Testis (tissue), 2 donors: Measurements from ENCODE around the gene PLP1.

ENCODE experiments used
- POLR2A ChIP-seq: fragments of 450-650 bp; IDR thresholded peaks from one replicate; pipeline ENCODE4 v1.6.1; 2017; ENCODE audit warnings: antibody characterized with exemption, mild to moderate bottlenecking, moderate library complexity
- TF ChIP-seq, protein P1 (sequence below), 3 experiments: fragments of 450-650 bp in 2 of 3; fragments of 200-600 bp in 1 of 3; sonication (generic) in 1 of 3; IDR thresholded peaks; one replicate each; pipeline ENCODE4 v1.5.1; 2016 to 2019; ENCODE audit warnings: antibody characterized with exemption in 3 of 3, mild to moderate bottlenecking in 2 of 3, moderate library complexity in 1 of 3

DNA sequence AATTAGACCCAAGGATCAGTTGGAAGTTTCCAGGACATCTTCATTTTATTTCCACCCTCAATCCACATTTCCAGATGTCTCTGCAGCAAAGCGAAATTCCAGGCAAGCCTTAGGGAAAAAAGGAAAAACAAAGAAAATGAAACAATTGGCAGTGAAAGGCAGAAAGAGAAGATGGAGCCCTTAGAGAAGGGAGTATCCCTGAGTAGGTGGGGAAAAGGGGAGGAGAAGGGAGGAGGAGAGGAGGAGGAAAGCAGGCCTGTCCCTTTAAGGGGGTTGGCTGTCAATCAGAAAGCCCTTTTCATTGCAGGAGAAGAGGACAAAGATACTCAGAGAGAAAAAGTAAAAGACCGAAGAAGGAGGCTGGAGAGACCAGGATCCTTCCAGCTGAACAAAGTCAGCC lies at the start of gene PLP1:
- TF ChIP-seq, protein P1, sequence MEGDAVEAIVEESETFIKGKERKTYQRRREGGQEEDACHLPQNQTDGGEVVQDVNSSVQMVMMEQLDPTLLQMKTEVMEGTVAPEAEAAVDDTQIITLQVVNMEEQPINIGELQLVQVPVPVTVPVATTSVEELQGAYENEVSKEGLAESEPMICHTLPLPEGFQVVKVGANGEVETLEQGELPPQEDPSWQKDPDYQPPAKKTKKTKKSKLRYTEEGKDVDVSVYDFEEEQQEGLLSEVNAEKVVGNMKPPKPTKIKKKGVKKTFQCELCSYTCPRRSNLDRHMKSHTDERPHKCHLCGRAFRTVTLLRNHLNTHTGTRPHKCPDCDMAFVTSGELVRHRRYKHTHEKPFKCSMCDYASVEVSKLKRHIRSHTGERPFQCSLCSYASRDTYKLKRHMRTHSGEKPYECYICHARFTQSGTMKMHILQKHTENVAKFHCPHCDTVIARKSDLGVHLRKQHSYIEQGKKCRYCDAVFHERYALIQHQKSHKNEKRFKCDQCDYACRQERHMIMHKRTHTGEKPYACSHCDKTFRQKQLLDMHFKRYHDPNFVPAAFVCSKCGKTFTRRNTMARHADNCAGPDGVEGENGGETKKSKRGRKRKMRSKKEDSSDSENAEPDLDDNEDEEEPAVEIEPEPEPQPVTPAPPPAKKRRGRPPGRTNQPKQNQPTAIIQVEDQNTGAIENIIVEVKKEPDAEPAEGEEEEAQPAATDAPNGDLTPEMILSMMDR (IDR thresholded peaks at IDR 0.05): no peak
- TF ChIP-seq POLR2A: no peak
